Measurements from ENCODE around the gene MITD1. TPM values are rescaled to one million over a fixed set of nuclear protein-coding genes. Genes with fewer than 3 reads are reported as not detected.

MITD1 gene
- total RNA-seq, 2 donors from 2014 or later: 39.2 to 47.3 TPM

DNA sequence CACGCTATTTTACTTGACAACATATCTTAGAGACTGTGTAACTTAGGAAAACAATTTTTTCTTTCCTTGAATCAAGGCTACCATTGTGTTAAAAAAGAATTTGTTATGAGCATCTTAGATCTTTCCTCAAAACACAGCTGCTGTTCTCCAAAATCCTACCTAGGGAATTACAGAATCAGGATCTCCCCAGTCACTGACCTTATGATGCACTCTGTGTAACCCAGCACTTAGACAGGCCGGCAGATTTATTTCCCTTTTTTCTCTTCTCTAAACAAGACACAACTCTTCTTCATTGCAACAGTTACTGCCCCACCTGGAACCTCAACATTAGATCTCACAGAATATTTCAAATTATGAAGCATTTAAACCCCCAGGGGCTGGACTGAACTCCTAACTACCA is 52.9 kb downstream of the MITD1 start:
- Mint-ChIP-seq H3K36me3 (ENCODE audit: low read depth) (peaks cover 34% of the 10 kb centered on the region), H3K4me1 (no peaks in the 10 kb centered on the region), H3K27ac (no peak overlapping the region), H3K27me3 (ENCODE audit: insufficient read depth) (peaks cover 16% of the 10 kb centered on the region), H3K9me3 (peaks cover 42% of the 10 kb centered on the region), H3K4me3 (no peak overlapping the region)
- Histone ChIP-seq H3K36me3 (ENCODE audit: control insufficient read depth, insufficient read depth, low read length) (peaks cover 30% of the 10 kb centered on the region), H3K9me3 (ENCODE audit: control insufficient read depth, low read length) (peaks cover 26% of the 10 kb centered on the region), H3K4me1 (ENCODE audit: control insufficient read depth, insufficient read depth, low read length) (no peaks in the 10 kb centered on the region), H3K4me3 (ENCODE audit: low read length) (no peak overlapping the region), H3K27me3 (ENCODE audit: control insufficient read depth, insufficient read depth, low read length, poor library complexity, severe bottlenecking) (no peaks in the 10 kb centered on the region), H3K9ac (ENCODE audit: extremely low read depth, low read length, poor library complexity, severe bottlenecking) (no peak overlapping the region), H3K27ac (ENCODE audit: low read depth, low read length) (no peak overlapping the region)
- 99 to 100% methylated on average over 1 to 2 of the region's 2 CpGs for WGBS, 2 experiments (ENCODE audit: insufficient coverage in 1 of 2, insufficient read length in 1 of 2)
- no peak for DNase-seq
- TF ChIP-seq, protein P1, sequence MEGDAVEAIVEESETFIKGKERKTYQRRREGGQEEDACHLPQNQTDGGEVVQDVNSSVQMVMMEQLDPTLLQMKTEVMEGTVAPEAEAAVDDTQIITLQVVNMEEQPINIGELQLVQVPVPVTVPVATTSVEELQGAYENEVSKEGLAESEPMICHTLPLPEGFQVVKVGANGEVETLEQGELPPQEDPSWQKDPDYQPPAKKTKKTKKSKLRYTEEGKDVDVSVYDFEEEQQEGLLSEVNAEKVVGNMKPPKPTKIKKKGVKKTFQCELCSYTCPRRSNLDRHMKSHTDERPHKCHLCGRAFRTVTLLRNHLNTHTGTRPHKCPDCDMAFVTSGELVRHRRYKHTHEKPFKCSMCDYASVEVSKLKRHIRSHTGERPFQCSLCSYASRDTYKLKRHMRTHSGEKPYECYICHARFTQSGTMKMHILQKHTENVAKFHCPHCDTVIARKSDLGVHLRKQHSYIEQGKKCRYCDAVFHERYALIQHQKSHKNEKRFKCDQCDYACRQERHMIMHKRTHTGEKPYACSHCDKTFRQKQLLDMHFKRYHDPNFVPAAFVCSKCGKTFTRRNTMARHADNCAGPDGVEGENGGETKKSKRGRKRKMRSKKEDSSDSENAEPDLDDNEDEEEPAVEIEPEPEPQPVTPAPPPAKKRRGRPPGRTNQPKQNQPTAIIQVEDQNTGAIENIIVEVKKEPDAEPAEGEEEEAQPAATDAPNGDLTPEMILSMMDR (conservative IDR thresholded peaks at IDR 0.05): no peak

Other genes with a start within 250 kb of the MITD1 start
- under 1 TPM; 0.26 to 0.31 TPM for gene CRACDL, start 244.8 kb downstream of the MITD1 start, total RNA-seq
- gene C2orf15, start 39.4 kb downstream of the MITD1 start, total RNA-seq: 1 to 10 TPM; 3.1 to 6.5 TPM
- 10 to 100 TPM in 1 of 2 donors, 1 to 10 TPM in 1; 7.8 to 12.4 TPM for gene TSGA10, start 26.1 kb downstream of the MITD1 start, total RNA-seq
- 10 to 100 TPM in 1 of 2 donors, 1 to 10 TPM in 1; 8.0 to 12.2 TPM for gene LIPT1, start 26.1 kb downstream of the MITD1 start, total RNA-seq
- gene MRPL30, start 126 bp upstream of the MITD1 start, total RNA-seq: 10 to 100 TPM; 39.8 to 46.1 TPM
- not detected for gene LYG2, start 74.6 kb upstream of the MITD1 start, total RNA-seq
- gene LYG1, start 120.1 kb upstream of the MITD1 start, total RNA-seq: under 1 TPM; 0.35 to 0.55 TPM
- 10 to 100 TPM; 32.7 to 32.8 TPM for gene TXNDC9, start 155.3 kb upstream of the MITD1 start, total RNA-seq
- 10 to 100 TPM; 54.2 to 63.6 TPM for gene EIF5B, start 156.3 kb upstream of the MITD1 start, total RNA-seq